Keratinocyte (primary cell): ENCODE data around the gene PI4KA. TPM values are rescaled to one million over a fixed set of nuclear protein-coding genes. Genes with fewer than 3 reads are reported as not detected.
"Not testable (repeated sequence)": the region's sequence is repeated elsewhere in the genome, so short reads cannot be mapped to it uniquely, and the experiment has no call there.

ENCODE experiments used
- DNase-seq: peaks from one replicate; pipeline ENCODE4 v3.0.0-alpha.2; 2011; ENCODE audit warnings: low read depth, missing footprints, low spot score
- FAIRE-seq: peaks from 2 replicates; lab custom pipeline; 2011; peaks lifted over from hg19 to GRCh38; lab: Jason Lieb, UNC
- H2AFZ ChIP-seq: 2 replicates; pipeline ENCODE4 v1.6.0; 2012; ENCODE audit warnings: low read length, control low read depth, inconsistent platforms; ENCODE audit not compliant: control insufficient read depth
- H3K27ac ChIP-seq: 2 replicates; pipeline ENCODE4 v1.5.1; 2011; ENCODE audit warnings: low read length; ENCODE audit not compliant: control insufficient read depth, insufficient read depth
- H3K27me3 ChIP-seq: 3 replicates; pipeline ENCODE4 v1.6.0; 2011; ENCODE audit warnings: low read length; ENCODE audit not compliant: control insufficient read depth, insufficient read depth; ENCODE audit errors: extremely low read depth
- H3K36me3 ChIP-seq, 2 experiments: 2 replicates in 1 of 2; 3 replicates in 1 of 2; pipeline ENCODE4 v1.5.1; 2011; ENCODE audit warnings: low read length in 2 of 2, mild to moderate bottlenecking in 1 of 2; ENCODE audit not compliant: control insufficient read depth in 2 of 2, insufficient read depth in 2 of 2; ENCODE audit errors: extremely low read depth in 1 of 2
- H3K4me1 ChIP-seq: 3 replicates; pipeline ENCODE4 v1.5.1; 2011; ENCODE audit warnings: low read length; ENCODE audit not compliant: control insufficient read depth, insufficient read depth; ENCODE audit errors: extremely low read depth
- H3K4me2 ChIP-seq: 3 replicates; pipeline ENCODE4 v1.6.0; 2011; ENCODE audit warnings: low read depth, low read length; ENCODE audit not compliant: control insufficient read depth, insufficient read depth; ENCODE audit errors: extremely low read depth
- H3K4me3 ChIP-seq, 3 experiments: fragments of 200-600 bp in 1 of 3; sonication (generic) in 1 of 3; 2 replicates in 2 of 3; 3 replicates in 1 of 3; pipeline ENCODE4 v1.5.1; 2011 to 2016; ENCODE audit warnings: low read length in 3 of 3, mild to moderate bottlenecking in 3 of 3, control low read depth in 2 of 3, inconsistent platforms in 1 of 3, low read depth in 1 of 3, mixed read lengths in 1 of 3, mixed run types in 1 of 3, moderate library complexity in 1 of 3; ENCODE audit not compliant: control insufficient read depth in 2 of 3, insufficient read depth in 2 of 3; ENCODE audit errors: extremely low read depth in 1 of 3
- H3K79me2 ChIP-seq: 2 replicates; pipeline ENCODE4 v1.6.0; 2012; ENCODE audit warnings: low read length; ENCODE audit not compliant: control insufficient read depth, insufficient read depth
- H3K9ac ChIP-seq: 3 replicates; pipeline ENCODE4 v1.6.0; 2011; ENCODE audit warnings: low read length; ENCODE audit not compliant: control insufficient read depth, insufficient read depth; ENCODE audit errors: extremely low read depth
- H3K9me1 ChIP-seq: 3 replicates; pipeline ENCODE4 v1.6.0; 2011; ENCODE audit warnings: low read length; ENCODE audit not compliant: control insufficient read depth, insufficient read depth; ENCODE audit errors: extremely low read depth
- H3K9me3 ChIP-seq: 2 replicates; pipeline ENCODE4 v1.5.1; 2012; ENCODE audit warnings: low read depth, low read length; ENCODE audit not compliant: control insufficient read depth
- H4K20me1 ChIP-seq: 3 replicates; pipeline ENCODE4 v1.6.0; 2011; ENCODE audit warnings: low read length; ENCODE audit not compliant: control insufficient read depth, insufficient read depth; ENCODE audit errors: extremely low read depth
- CTCF ChIP-seq, 3 experiments: IDR thresholded peaks in 1 of 3; conservative IDR thresholded peaks in 1 of 3; optimal IDR thresholded peaks in 1 of 3; 2 replicates in 2 of 3; 3 replicates in 1 of 3; pipeline versions ENCODE3 to v1.5.1; 2011; ENCODE audit warnings: low read length in 3 of 3, mild to moderate bottlenecking in 3 of 3, moderate library complexity in 2 of 3, control low read depth in 1 of 3, inconsistent platforms in 1 of 3; ENCODE audit not compliant: insufficient read depth in 2 of 3; ENCODE audit errors: extremely low read depth in 1 of 3
- EZH2 ChIP-seq: IDR thresholded peaks from one replicate; pipeline ENCODE4 v1.6.1; 2012; ENCODE audit warnings: inconsistent platforms, mild to moderate bottlenecking, low read length, moderate library complexity
- dilution Hi-C: fragments of 300-500 bp; cut with MboI; formaldehyde crosslinking; loops from one replicate; pipeline ENCODE4 v1.7.0; 2020; ENCODE audit warnings: low sequenced_read_pairs; ENCODE audit not compliant: extremely low pct_ligation_motif_present
- polyA plus RNA-seq, 5 experiments: library from polyadenylated mRNA; depleted of rRNA in 3 of 5; stranded (reverse) in 3 of 5; stranded (forward) in 1 of 5; unstranded in 1 of 5; fragments of >200 nt; gene quantifications; 1 replicate in 1 of 5; 2 replicates in 3 of 5; 3 replicates in 1 of 5; pipeline versions ENCODE4 v1.2.1 to v1.2.3, GENCODE V29; 2011 to 2012; ENCODE audit warnings: missing spikeins in 2 of 5, low read depth in 1 of 5, low replicate concordance in 1 of 5

Gene PI4KA
- polyA plus RNA-seq, 1 donor (not counting 4 experiments of a cell fraction or from before 2014, with no cell fraction given): 13.6 TPM

- no peaks in the 10 kb centered on the region for H4K20me1 ChIP-seq
- no peak overlapping the region for H3K27ac ChIP-seq
- DNase-seq: no peak
- no peak overlapping the region for H2AFZ ChIP-seq
- TF ChIP-seq EZH2 (peak; percentile 27), CTCF (optimal IDR thresholded peaks at IDR 0.05 in 1 of 3, IDR thresholded peaks at IDR 0.05 in 1 of 3, conservative IDR thresholded peaks at IDR 0.05 in 1 of 3; ENCODE audit: extremely low read depth in 1 of 3, insufficient read depth in 2 of 3, low read length in 3 of 3) (no peak)
- no peaks in the 10 kb centered on the region for H3K36me3 ChIP-seq
- H3K9ac ChIP-seq: no peak overlapping the region
- peaks cover 10% of the 10 kb centered on the region for H3K27me3 ChIP-seq
- H3K4me2 ChIP-seq: no peak overlapping the region
- no peaks in the 10 kb centered on the region for H3K9me3 ChIP-seq
- no peaks in the 10 kb centered on the region for H3K79me2 ChIP-seq
- no peak for FAIRE-seq
- H3K4me3 ChIP-seq: no peak overlapping the region
- dilution Hi-C loops: no loop called here
- H3K4me1 ChIP-seq: no peaks in the 10 kb centered on the region
- no peaks in the 10 kb centered on the region for H3K9me1 ChIP-seq
Observed at GRCh38 chr22:20671409-20672081, 187.1 kb downstream of the PI4KA start.

GRCh38 chr22:20670457-20671261, 188.0 kb downstream of the PI4KA start:
- peak overlapping the region; percentile 16 for H3K4me2 ChIP-seq
- H3K27me3 ChIP-seq, FAIRE-seq, H3K27ac ChIP-seq, H3K9me3 ChIP-seq, H3K4me3 ChIP-seq, H2AFZ ChIP-seq, H3K79me2 ChIP-seq, H3K9me1 ChIP-seq, DNase-seq, H3K4me1 ChIP-seq, H4K20me1 ChIP-seq, H3K9ac ChIP-seq, dilution Hi-C loops, H3K36me3 ChIP-seq: not testable (repeated sequence)

GRCh38 chr22:20669884-20670283, 188.7 kb downstream of the PI4KA start:
- not testable (repeated sequence) for FAIRE-seq

GRCh38 chr22:20669471-20669870, 189.1 kb downstream of the PI4KA start:
- dilution Hi-C loops, H3K9me3 ChIP-seq, H3K9ac ChIP-seq, H3K79me2 ChIP-seq, H3K27ac ChIP-seq, H3K4me3 ChIP-seq, H3K9me1 ChIP-seq, H2AFZ ChIP-seq, H3K4me2 ChIP-seq, DNase-seq, FAIRE-seq, H3K36me3 ChIP-seq, H3K4me1 ChIP-seq, H3K27me3 ChIP-seq, H4K20me1 ChIP-seq: not testable (repeated sequence)

More at GRCh38 chr22:20669884-20670283, 188.7 kb downstream of the PI4KA start:
- H4K20me1 ChIP-seq, H3K4me1 ChIP-seq, H2AFZ ChIP-seq, H3K27ac ChIP-seq, H3K79me2 ChIP-seq, DNase-seq, H3K9me1 ChIP-seq, dilution Hi-C loops, H3K4me3 ChIP-seq, H3K9me3 ChIP-seq, H3K9ac ChIP-seq, H3K4me2 ChIP-seq, H3K27me3 ChIP-seq, H3K36me3 ChIP-seq: not testable (repeated sequence)
